K562 (cell line): ENCODE data around the gene CFAP54. TPM values are rescaled to one million over a fixed set of nuclear protein-coding genes. Genes with fewer than 3 reads are reported as not detected.

Experiments used
- ARID3A ChIP-seq: IDR thresholded peaks from 2 replicates; pipeline ENCODE4 v1.6.1; 2012; ENCODE audit warnings: low read depth, low read length, improper control_type of control experiment, borderline replicate concordance
- ATF7 ChIP-seq: fragments of 450-650 bp; IDR thresholded peaks from 2 replicates; pipeline ENCODE4 v1.7.1; 2014; ENCODE audit warnings: mild to moderate bottlenecking, moderate library complexity
- CC2D1A ChIP-seq: fragments of 450-650 bp; IDR thresholded peaks from 2 replicates; pipeline ENCODE4 v1.6.1; 2017; ENCODE audit warnings: mild to moderate bottlenecking
- CREB1 ChIP-seq, 2 experiments: sonication (generic) in 1 of 2; formaldehyde crosslinking in 1 of 2; IDR thresholded peaks; 2 replicates each; pipeline versions ENCODE4 v1.6.1 to v1.8.0; 2012 to 2022; ENCODE audit warnings: inconsistent platforms in 1 of 2, mild to moderate bottlenecking in 1 of 2, missing genetic modification reagents in 1 of 2, moderate library complexity in 1 of 2
- CREM ChIP-seq: IDR thresholded peaks from 2 replicates; pipeline ENCODE4 v1.6.1; 2014; ENCODE audit warnings: antibody characterized with exemption, low read depth
- DIDO1 ChIP-seq: fragments of 450-650 bp; IDR thresholded peaks from 2 replicates; pipeline ENCODE4 v1.6.1; 2016; ENCODE audit warnings: low read depth, missing biosample characterization, missing genetic modification characterization
- ETV1 ChIP-seq: fragments of 450-650 bp; conservative IDR thresholded peaks from 2 replicates; pipeline ENCODE4 v1.6.1; 2016; ENCODE audit warnings: missing genetic modification characterization, control low read depth, low read depth, missing compliant biosample characterization
- FOSL1 ChIP-seq: fragments of 200-800 bp; sonication (Bioruptor generic); conservative IDR thresholded peaks from 2 replicates; pipeline ENCODE4 v1.6.1; 2016; ENCODE audit warnings: missing genetic modification characterization, missing compliant biosample characterization
- FUS ChIP-seq: fragments of 200-400 bp; formaldehyde crosslinking; optimal IDR thresholded peaks from 2 replicates; pipeline ENCODE3; 2017; ENCODE audit warnings: low read depth, low read length
- HLTF ChIP-seq: fragments of 450-650 bp; IDR thresholded peaks from 2 replicates; pipeline ENCODE4 v1.6.1; 2016
- HNRNPLL ChIP-seq: fragments of 200-400 bp; formaldehyde crosslinking; IDR thresholded peaks from 2 replicates; pipeline ENCODE4 v1.6.1; 2017; ENCODE audit warnings: low read length, low read depth, mild to moderate bottlenecking; ENCODE audit not compliant: poor library complexity, severe bottlenecking
- NR2C1 ChIP-seq, 2 experiments: fragments of 450-650 bp; IDR thresholded peaks; 2 replicates each; pipeline ENCODE4 v1.6.1; 2017; ENCODE audit warnings: mild to moderate bottlenecking in 2 of 2, antibody characterized with exemption in 1 of 2, inconsistent platforms in 1 of 2, missing compliant biosample characterization in 1 of 2, missing genetic modification characterization in 1 of 2
- PML ChIP-seq: IDR thresholded peaks from 2 replicates; pipeline ENCODE4 v1.6.1; 2012; ENCODE audit warnings: low read length, inconsistent platforms
- PPARD ChIP-seq: fragments of 250-450 bp; sonication (Bioruptor Pico); IDR thresholded peaks from 2 replicates; pipeline ENCODE4 v1.8.0; 2022; ENCODE audit warnings: inconsistent platforms, mild to moderate bottlenecking, moderate library complexity
- PTBP1 ChIP-seq: fragments of 200-400 bp; formaldehyde crosslinking; IDR thresholded peaks from 2 replicates; pipeline ENCODE4 v1.6.1; 2017; ENCODE audit warnings: low read depth, low read length
- RB1 ChIP-seq: fragments of 450-650 bp; IDR thresholded peaks from 2 replicates; pipeline ENCODE4 v1.6.1; 2017; ENCODE audit warnings: low read depth, mild to moderate bottlenecking
- ZNF12 ChIP-seq: sonication (generic); formaldehyde crosslinking; IDR thresholded peaks from 2 replicates; pipeline ENCODE4 v1.4.0; 2020; ENCODE audit warnings: mild to moderate bottlenecking, missing genetic modification reagents
- polyA plus RNA-seq, 8 experiments: library from polyadenylated mRNA; depleted of rRNA in 4 of 8; stranded (reverse) in 5 of 8; unstranded in 3 of 8; fragments of >200 nt; fragmentation: Nextera tagmentation in 2 of 8; fragmentation: Illumina TruSeq in 1 of 8; extraction: Ambion mirVana in 2 of 8; extraction: Trizol in 1 of 8; gene quantifications; 2 replicates each; pipeline versions ENCODE4 v1.2.1 to v1.2.3, GENCODE V29; 2011 to 2014; ENCODE audit warnings: inconsistent platforms in 1 of 8, missing spikeins in 1 of 8
- total RNA-seq, 7 experiments: library from RNA; depleted of rRNA in 6 of 7; stranded (reverse); fragments of >200 nt in 6 of 7; fragmentation: Illumina TruSeq in 2 of 7; extraction: Trizol in 2 of 7; gene quantifications; 2 replicates each; pipeline versions ENCODE4 v1.2.1 to v1.2.3, GENCODE V29; 2011 to 2021; ENCODE audit warnings: low replicate concordance in 1 of 7
- TF ChIP-seq, protein P1 (sequence below): fragments of 450-650 bp; IDR thresholded peaks from 2 replicates; pipeline ENCODE4 v1.6.1; 2018; ENCODE audit not compliant: partially characterized antibody
- TF ChIP-seq, protein P2 (sequence below): sonication (generic); formaldehyde crosslinking; IDR thresholded peaks from 2 replicates; pipeline ENCODE4 v1.8.0; 2022; ENCODE audit warnings: missing genetic modification reagents, mild to moderate bottlenecking, moderate library complexity, borderline replicate concordance

CFAP54 gene
- total and polyA plus RNA-seq, 9 of the 15 experiments (the other 6 are each of a cell fraction or from before 2014, with no cell fraction given) = 0.03 to 0.23 (median 0.10) TPM; not detected in 3

GRCh38 chr12:96906849-96907670 lies 417.7 kb downstream of the CFAP54 start, which contains the start of gene NEDD1 (continued):
- TF ChIP-seq, protein P1, sequence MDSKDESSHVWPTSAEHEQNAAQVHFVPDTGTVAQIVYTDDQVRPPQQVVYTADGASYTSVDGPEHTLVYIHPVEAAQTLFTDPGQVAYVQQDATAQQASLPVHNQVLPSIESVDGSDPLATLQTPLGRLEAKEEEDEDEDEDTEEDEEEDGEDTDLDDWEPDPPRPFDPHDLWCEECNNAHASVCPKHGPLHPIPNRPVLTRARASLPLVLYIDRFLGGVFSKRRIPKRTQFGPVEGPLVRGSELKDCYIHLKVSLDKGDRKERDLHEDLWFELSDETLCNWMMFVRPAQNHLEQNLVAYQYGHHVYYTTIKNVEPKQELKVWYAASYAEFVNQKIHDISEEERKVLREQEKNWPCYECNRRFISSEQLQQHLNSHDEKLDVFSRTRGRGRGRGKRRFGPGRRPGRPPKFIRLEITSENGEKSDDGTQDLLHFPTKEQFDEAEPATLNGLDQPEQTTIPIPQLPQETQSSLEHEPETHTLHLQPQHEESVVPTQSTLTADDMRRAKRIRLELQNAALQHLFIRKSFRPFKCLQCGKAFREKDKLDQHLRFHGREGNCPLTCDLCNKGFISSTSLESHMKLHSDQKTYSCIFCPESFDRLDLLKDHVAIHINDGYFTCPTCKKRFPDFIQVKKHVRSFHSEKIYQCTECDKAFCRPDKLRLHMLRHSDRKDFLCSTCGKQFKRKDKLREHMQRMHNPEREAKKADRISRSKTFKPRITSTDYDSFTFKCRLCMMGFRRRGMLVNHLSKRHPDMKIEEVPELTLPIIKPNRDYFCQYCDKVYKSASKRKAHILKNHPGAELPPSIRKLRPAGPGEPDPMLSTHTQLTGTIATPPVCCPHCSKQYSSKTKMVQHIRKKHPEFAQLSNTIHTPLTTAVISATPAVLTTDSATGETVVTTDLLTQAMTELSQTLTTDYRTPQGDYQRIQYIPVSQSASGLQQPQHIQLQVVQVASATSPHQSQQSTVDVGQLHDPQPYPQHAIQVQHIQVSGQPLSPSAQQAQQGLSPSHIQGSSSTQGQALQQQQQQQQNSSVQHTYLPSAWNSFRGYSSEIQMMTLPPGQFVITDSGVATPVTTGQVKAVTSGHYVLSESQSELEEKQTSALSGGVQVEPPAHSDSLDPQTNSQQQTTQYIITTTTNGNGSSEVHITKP = peak; percentile 9
- TF ChIP-seq, protein P2, sequence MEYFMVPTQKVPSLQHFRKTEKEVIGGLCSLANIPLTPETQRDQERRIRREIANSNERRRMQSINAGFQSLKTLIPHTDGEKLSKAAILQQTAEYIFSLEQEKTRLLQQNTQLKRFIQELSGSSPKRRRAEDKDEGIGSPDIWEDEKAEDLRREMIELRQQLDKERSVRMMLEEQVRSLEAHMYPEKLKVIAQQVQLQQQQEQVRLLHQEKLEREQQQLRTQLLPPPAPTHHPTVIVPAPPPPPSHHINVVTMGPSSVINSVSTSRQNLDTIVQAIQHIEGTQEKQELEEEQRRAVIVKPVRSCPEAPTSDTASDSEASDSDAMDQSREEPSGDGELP = peak; percentile 68; the same call in 1 of the 2 replicates
- TF ChIP-seq ATF7 = peak; percentile 97
- no peak; the same call in 1 of the 2 replicates for TF ChIP-seq PML
- peak; percentile 85 for TF ChIP-seq RB1
- TF ChIP-seq ZNF12 = peak; percentile 91
- no peak for TF ChIP-seq ARID3A
- 0 out of 2 replicates have a peak, but pooled peaks have one; percentile 61 for TF ChIP-seq PTBP1
- 0 out of 2 replicates have a peak, but pooled peaks have one; percentile 59 for TF ChIP-seq HLTF
- TF ChIP-seq ETV1 = peak; percentile 85
- TF ChIP-seq CREM = peak; percentile 96
- peak; percentile 38 for TF ChIP-seq HNRNPLL
- TF ChIP-seq FUS = peak; percentile 75
- TF ChIP-seq DIDO1 (tag) = peak; percentile 70; the same call in 1 of the 2 replicates
- TF ChIP-seq NR2C1 (IDR thresholded peaks at IDR 0.05) = peak; percentile 39; the same call in 1 of the 2 replicates
- peak; percentile 50; the same call in 1 of the 2 replicates for TF ChIP-seq NR2C1 (tag; IDR thresholded peaks at IDR 0.05)
- no peak for TF ChIP-seq PPARD (CRISPR knock-in tag)
- TF ChIP-seq CREB1 (IDR thresholded peaks at IDR 0.05) = peak; percentile 87
- TF ChIP-seq CREB1 (CRISPR knock-in tag; IDR thresholded peaks at IDR 0.05) = peak; percentile 93
- peak; percentile 65; the same call in 1 of the 2 replicates for TF ChIP-seq CC2D1A
- peak; percentile 31; the same call in 1 of the 2 replicates for TF ChIP-seq FOSL1 (tag)
